OCI-M2 (cell line): ENCODE results near the gene CC2D2A.

Experiments used
- DNase-seq: peaks from one replicate; lab custom pipeline; 2025; ENCODE audit not compliant: unreplicated experiment; lab: John Stamatoyannopoulos, UW

Gene CC2D2A

GRCh38 chr4:15459706-15460105 is 10.0 kb upstream of the CC2D2A start:
- no peak for DNase-seq

GRCh38 chr4:15466596-15466995 is 3.1 kb upstream of the CC2D2A start:
- no peak for DNase-seq

GRCh38 chr4:15470128-15470475 is 420 bp downstream of the CC2D2A start:
- DNase-seq, result no peak

GRCh38 chr4:15476396-15476795 is 6.7 kb downstream of the CC2D2A start:
- DNase-seq, result no peak

GRCh38 chr4:15478724-15479088 is 9.0 kb downstream of the CC2D2A start:
- no peak for DNase-seq

GRCh38 chr4:15479089-15479912 is 9.6 kb downstream of the CC2D2A start:
- DNase-seq, result no peak

GRCh38 chr4:15479913-15480185 is 10.2 kb downstream of the CC2D2A start:
- no peak for DNase-seq

GRCh38 chr4:15481961-15482745 is 12.5 kb downstream of the CC2D2A start:
- no peak for DNase-seq

- no peak for DNase-seq
Measured at GRCh38 chr4:15482842-15483241, 13.2 kb downstream of the CC2D2A start.

- no peak for DNase-seq
Measured at GRCh38 chr4:15488136-15488535, 18.5 kb downstream of the CC2D2A start.

GRCh38 chr4:15488658-15489470 is 19.2 kb downstream of the CC2D2A start:
- DNase-seq, result no peak

GRCh38 chr4:15489551-15489950 is 19.9 kb downstream of the CC2D2A start:
- no peak for DNase-seq

GRCh38 chr4:15493411-15493810 is 23.7 kb downstream of the CC2D2A start:
- DNase-seq, result no peak

GRCh38 chr4:15495621-15496020 is 25.9 kb downstream of the CC2D2A start:
- no peak for DNase-seq

GRCh38 chr4:15498356-15498755 is 28.7 kb downstream of the CC2D2A start:
- DNase-seq, result no peak

- no peak for DNase-seq
Measured at GRCh38 chr4:15500701-15501100, 31.0 kb downstream of the CC2D2A start.

- no peak for DNase-seq
Measured at GRCh38 chr4:15501941-15502340, 32.3 kb downstream of the CC2D2A start.

- DNase-seq, result no peak
Measured at GRCh38 chr4:15502384-15502783, 32.7 kb downstream of the CC2D2A start.

GRCh38 chr4:15504041-15504440 is 34.4 kb downstream of the CC2D2A start:
- DNase-seq, result no peak

GRCh38 chr4:15506464-15506863 is 36.8 kb downstream of the CC2D2A start:
- no peak for DNase-seq

GRCh38 chr4:15507679-15508078 is 38.0 kb downstream of the CC2D2A start:
- DNase-seq, result no peak

- DNase-seq, result no peak
Measured at GRCh38 chr4:15510961-15511360, 41.3 kb downstream of the CC2D2A start.
